NCI-H2227 (cell line): ENCODE measurements around the gene IRAK1BP1.
"Not testable (repeated sequence)": the region's sequence is repeated elsewhere in the genome, so short reads cannot be mapped to it uniquely, and the experiment has no call there.

Experiments
- DNase-seq: peaks from one replicate; lab custom pipeline; 2025; ENCODE audit not compliant: unreplicated experiment; lab: John Stamatoyannopoulos, UW

The IRAK1BP1 gene

GRCh38 chr6:78867370-78868040 lies at the start of gene IRAK1BP1:
IRAK1BP1 (plus strand) TSS chr6:78867551; CDS start chr6:78867577, 26 bp downstream.
- peak; percentile 90 for DNase-seq

GRCh38 chr6:78824045-78824444 lies 43.3 kb upstream of the IRAK1BP1 start:
- DNase-seq: no peak

- DNase-seq: no peak
Observed at GRCh38 chr6:78829407-78829806, 37.9 kb upstream of the IRAK1BP1 start.

GRCh38 chr6:78830805-78831204 lies 36.5 kb upstream of the IRAK1BP1 start:
- no peak for DNase-seq

GRCh38 chr6:78831492-78831891 lies 35.9 kb upstream of the IRAK1BP1 start:
- DNase-seq: no peak

- no peak for DNase-seq
Observed at GRCh38 chr6:78832091-78832808, 35.1 kb upstream of the IRAK1BP1 start.

- peak; percentile 9 for DNase-seq
Observed at GRCh38 chr6:78835817-78836216, 31.5 kb upstream of the IRAK1BP1 start.

GRCh38 chr6:78836598-78836997 lies 30.8 kb upstream of the IRAK1BP1 start:
- no peak for DNase-seq

GRCh38 chr6:78841111-78841510 lies 26.2 kb upstream of the IRAK1BP1 start:
- no peak for DNase-seq

- no peak for DNase-seq
Observed at GRCh38 chr6:78842953-78843352, 24.4 kb upstream of the IRAK1BP1 start.

- no peak for DNase-seq
Observed at GRCh38 chr6:78844899-78845298, 22.5 kb upstream of the IRAK1BP1 start.

GRCh38 chr6:78845567-78845966 lies 21.8 kb upstream of the IRAK1BP1 start:
- no peak for DNase-seq

- DNase-seq: no peak
Observed at GRCh38 chr6:78850621-78851020, 16.7 kb upstream of the IRAK1BP1 start.

GRCh38 chr6:78851156-78851555 lies 16.2 kb upstream of the IRAK1BP1 start:
- no peak for DNase-seq

GRCh38 chr6:78854546-78854945 lies 12.8 kb upstream of the IRAK1BP1 start:
- DNase-seq: no peak

GRCh38 chr6:78858339-78858938 lies 8.9 kb upstream of the IRAK1BP1 start:
- DNase-seq: not testable (repeated sequence)

- no peak for DNase-seq
Observed at GRCh38 chr6:78861509-78861908, 5.8 kb upstream of the IRAK1BP1 start.

GRCh38 chr6:78863576-78863975 lies 3.8 kb upstream of the IRAK1BP1 start:
- no peak for DNase-seq

GRCh38 chr6:78864957-78865356 lies 2.4 kb upstream of the IRAK1BP1 start:
- no peak for DNase-seq

GRCh38 chr6:78867020-78867369 lies 356 bp upstream of the IRAK1BP1 start:
- DNase-seq: no peak

- no peak for DNase-seq
Observed at GRCh38 chr6:78868116-78868515, 765 bp downstream of the IRAK1BP1 start.

GRCh38 chr6:78875505-78875904 lies 8.2 kb downstream of the IRAK1BP1 start:
- DNase-seq: no peak
